ENCODE measurements around the gene NT5C3B. TPM values are rescaled to one million over a fixed set of nuclear protein-coding genes. Genes with fewer than 3 reads are reported as not detected.
A peak's percentile ranks its signal among the peaks of the same experiment; 100 is the strongest.

Gene NT5C3B
- polyA plus RNA-seq, 1 donor from 2014 or later = 272 TPM

DNA sequence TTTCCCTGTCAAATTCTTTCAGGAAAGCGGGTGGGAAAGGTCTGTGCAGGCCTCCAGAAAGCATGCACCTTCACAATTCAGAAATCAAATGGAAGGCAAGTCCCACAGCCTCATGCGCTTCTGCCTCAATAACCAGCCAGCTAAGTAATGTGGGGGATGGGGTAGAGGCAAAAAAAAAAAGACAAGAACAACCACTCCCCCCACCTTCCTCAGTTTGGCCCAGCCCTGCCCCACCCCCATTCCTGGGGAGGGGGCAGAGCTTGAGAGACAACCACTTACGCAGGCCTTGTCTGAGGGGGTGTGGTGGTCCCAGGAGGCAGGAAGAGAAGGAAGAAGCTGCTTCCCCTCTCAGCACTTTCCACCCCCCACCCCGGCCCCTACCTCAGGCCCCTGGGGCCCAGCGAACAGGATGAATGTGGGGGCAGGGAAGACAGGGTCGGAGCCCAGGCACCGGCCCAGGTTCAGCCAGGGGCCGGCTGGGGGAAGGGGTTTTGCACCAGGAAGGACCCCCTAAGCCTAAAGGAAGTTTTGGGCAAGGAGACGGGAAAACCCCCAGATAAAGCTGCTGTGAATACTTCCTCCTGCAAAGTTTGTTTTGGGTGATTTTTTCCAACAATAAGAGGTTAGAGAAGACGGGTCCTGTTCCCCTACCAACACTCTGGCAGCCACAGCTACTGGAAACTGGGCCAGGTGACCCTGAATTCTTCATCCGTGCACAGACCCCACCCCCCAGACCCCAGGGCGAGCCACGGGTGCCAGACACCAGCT lies 50.8 kb downstream of the NT5C3B start:
- peaks cover 47% of the 10 kb centered on the region for H3K79me2 ChIP-seq (replicated peaks; ENCODE audit: insufficient read depth, low read length)
- peaks cover 7% of the 10 kb centered on the region for H4K20me1 ChIP-seq (ENCODE audit: insufficient read depth)
- peak; percentile 54 for TF ChIP-seq MXI1 (conservative IDR thresholded peaks at IDR 0.05; ENCODE audit: poor library complexity, severe bottlenecking)
- no peak for TF ChIP-seq SMC3 (conservative IDR thresholded peaks at IDR 0.05; ENCODE audit: poor library complexity)
- TF ChIP-seq REST (IDR thresholded peaks at IDR 0.05; ENCODE audit: borderline replicate concordance) = peak; percentile 18
- no peak for TF ChIP-seq RAD21 (conservative IDR thresholded peaks at IDR 0.05)
- no peak for TF ChIP-seq EZH2 (IDR thresholded peaks at IDR 0.05; ENCODE audit: borderline replicate concordance, insufficient read depth, low read length, poor library complexity, severe bottlenecking)
- TF ChIP-seq POLR2AphosphoS5 (IDR thresholded peaks at IDR 0.05) = no peak
- TF ChIP-seq EP300 (conservative IDR thresholded peaks at IDR 0.05; ENCODE audit: poor library complexity, severe bottlenecking) = no peak
- no peak for TF ChIP-seq TAF1 (IDR thresholded peaks at IDR 0.05; ENCODE audit: low read depth)
- no peaks in the 10 kb centered on the region for H3K9me2 ChIP-seq (ENCODE audit: insufficient read depth, low read length)
- peak overlapping the region; percentile 76 for H3K4me3 ChIP-seq (ENCODE audit: low read length)
- H3K36me3 ChIP-seq (ENCODE audit: insufficient read depth, low read length) = no peaks in the 10 kb centered on the region
- no peaks in the 10 kb centered on the region for H3K9me3 ChIP-seq (ENCODE audit: low read length)
- H3K27ac ChIP-seq (ENCODE audit: low read length) = peak overlapping the region; percentile 69
- H3F3A ChIP-seq (ENCODE audit: insufficient read depth, low read length, poor library complexity, severe bottlenecking) = no peaks in the 10 kb centered on the region
- H3K9ac ChIP-seq (ENCODE audit: low read length) = peak overlapping the region; percentile 81
- H3K27me3 ChIP-seq (ENCODE audit: insufficient read depth, low read depth, low read length) = no peaks in the 10 kb centered on the region
- peak overlapping the region; percentile 88 for H3K4me2 ChIP-seq (ENCODE audit: low read length)
- no peak overlapping the region for H2AFZ ChIP-seq (ENCODE audit: low read depth, low read length)

GRCh38 chr17:41784207-41784744 lies 51.8 kb downstream of the NT5C3B start:
- peak overlapping the region; percentile 76 for H3K4me3 ChIP-seq (ENCODE audit: low read length)

More at GRCh38 chr17:41784207-41784744, 51.8 kb downstream of the NT5C3B start:
- Histone ChIP-seq H3K9me2 (ENCODE audit: insufficient read depth, low read length) (no peaks in the 10 kb centered on the region), H3F3A (ENCODE audit: insufficient read depth, low read length, poor library complexity, severe bottlenecking) (no peaks in the 10 kb centered on the region), H3K9ac (ENCODE audit: low read length) (peak overlapping the region; percentile 81), H3K9me3 (ENCODE audit: low read length) (no peaks in the 10 kb centered on the region), H4K20me1 (ENCODE audit: insufficient read depth) (peaks cover 7% of the 10 kb centered on the region), H3K27ac (ENCODE audit: low read length) (peak overlapping the region; percentile 69), H2AFZ (ENCODE audit: low read depth, low read length) (no peak overlapping the region), H3K36me3 (ENCODE audit: insufficient read depth, low read length) (no peaks in the 10 kb centered on the region), H3K27me3 (ENCODE audit: insufficient read depth, low read depth, low read length) (no peaks in the 10 kb centered on the region), H3K79me2 (replicated peaks; ENCODE audit: insufficient read depth, low read length) (peaks cover 51% of the 10 kb centered on the region), H3K4me2 (ENCODE audit: low read length) (peak overlapping the region; percentile 88)
- no peak for TF ChIP-seq RAD21 (conservative IDR thresholded peaks at IDR 0.05)
- TF ChIP-seq REST (IDR thresholded peaks at IDR 0.05; ENCODE audit: borderline replicate concordance) = no peak
- TF ChIP-seq, protein P1, sequence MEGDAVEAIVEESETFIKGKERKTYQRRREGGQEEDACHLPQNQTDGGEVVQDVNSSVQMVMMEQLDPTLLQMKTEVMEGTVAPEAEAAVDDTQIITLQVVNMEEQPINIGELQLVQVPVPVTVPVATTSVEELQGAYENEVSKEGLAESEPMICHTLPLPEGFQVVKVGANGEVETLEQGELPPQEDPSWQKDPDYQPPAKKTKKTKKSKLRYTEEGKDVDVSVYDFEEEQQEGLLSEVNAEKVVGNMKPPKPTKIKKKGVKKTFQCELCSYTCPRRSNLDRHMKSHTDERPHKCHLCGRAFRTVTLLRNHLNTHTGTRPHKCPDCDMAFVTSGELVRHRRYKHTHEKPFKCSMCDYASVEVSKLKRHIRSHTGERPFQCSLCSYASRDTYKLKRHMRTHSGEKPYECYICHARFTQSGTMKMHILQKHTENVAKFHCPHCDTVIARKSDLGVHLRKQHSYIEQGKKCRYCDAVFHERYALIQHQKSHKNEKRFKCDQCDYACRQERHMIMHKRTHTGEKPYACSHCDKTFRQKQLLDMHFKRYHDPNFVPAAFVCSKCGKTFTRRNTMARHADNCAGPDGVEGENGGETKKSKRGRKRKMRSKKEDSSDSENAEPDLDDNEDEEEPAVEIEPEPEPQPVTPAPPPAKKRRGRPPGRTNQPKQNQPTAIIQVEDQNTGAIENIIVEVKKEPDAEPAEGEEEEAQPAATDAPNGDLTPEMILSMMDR (IDR thresholded peaks at IDR 0.05; ENCODE audit: poor library complexity, severe bottlenecking) = no peak
- no peak for TF ChIP-seq POLR2AphosphoS5 (IDR thresholded peaks at IDR 0.05)
- TF ChIP-seq EP300 (conservative IDR thresholded peaks at IDR 0.05; ENCODE audit: poor library complexity, severe bottlenecking) = no peak
- no peak for TF ChIP-seq TAF1 (IDR thresholded peaks at IDR 0.05; ENCODE audit: low read depth)
- no peak for TF ChIP-seq MXI1 (conservative IDR thresholded peaks at IDR 0.05; ENCODE audit: poor library complexity, severe bottlenecking)
- TF ChIP-seq EZH2 (IDR thresholded peaks at IDR 0.05; ENCODE audit: borderline replicate concordance, insufficient read depth, low read length, poor library complexity, severe bottlenecking) = no peak
- no peak for TF ChIP-seq SMC3 (conservative IDR thresholded peaks at IDR 0.05; ENCODE audit: poor library complexity)

All from neural cell (in vitro differentiated cells).